Measurements from ENCODE around the gene SLMAP. TPM values are rescaled to one million over a fixed set of nuclear protein-coding genes. Genes with fewer than 3 reads are reported as not detected.
A peak's percentile ranks its signal among the peaks of the same experiment; 100 is the strongest.

Gene SLMAP
- total RNA-seq, 4 donors from 2014 or later = 49.5 to 56.0 (median 51.0) TPM

DNA sequence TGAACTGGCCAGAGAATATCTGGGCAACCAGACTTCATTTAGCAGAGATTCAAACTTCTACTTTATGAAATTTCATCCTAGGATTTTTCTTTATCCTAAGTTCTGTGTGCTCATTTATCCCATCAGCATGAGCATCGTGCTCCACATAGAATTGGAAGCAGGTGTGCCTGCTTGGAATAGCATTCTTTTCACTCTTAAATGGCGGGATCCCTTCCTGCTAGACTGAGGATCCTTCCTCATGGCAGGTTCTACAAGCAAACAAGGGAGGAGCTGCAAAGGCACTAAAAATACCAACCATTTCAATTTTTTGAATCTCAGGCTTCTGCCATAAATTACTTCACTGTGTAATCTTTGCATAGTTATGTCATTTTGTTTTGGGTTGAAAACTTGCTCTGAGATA lies 177.5 kb downstream of the SLMAP start:
- intact Hi-C loops (cut with DNase I; ENCODE audit: low total_unique reads) = no loop called here
- TF ChIP-seq POLR2A (IDR thresholded peaks at IDR 0.05) = no peak
- TF ChIP-seq, protein P1, sequence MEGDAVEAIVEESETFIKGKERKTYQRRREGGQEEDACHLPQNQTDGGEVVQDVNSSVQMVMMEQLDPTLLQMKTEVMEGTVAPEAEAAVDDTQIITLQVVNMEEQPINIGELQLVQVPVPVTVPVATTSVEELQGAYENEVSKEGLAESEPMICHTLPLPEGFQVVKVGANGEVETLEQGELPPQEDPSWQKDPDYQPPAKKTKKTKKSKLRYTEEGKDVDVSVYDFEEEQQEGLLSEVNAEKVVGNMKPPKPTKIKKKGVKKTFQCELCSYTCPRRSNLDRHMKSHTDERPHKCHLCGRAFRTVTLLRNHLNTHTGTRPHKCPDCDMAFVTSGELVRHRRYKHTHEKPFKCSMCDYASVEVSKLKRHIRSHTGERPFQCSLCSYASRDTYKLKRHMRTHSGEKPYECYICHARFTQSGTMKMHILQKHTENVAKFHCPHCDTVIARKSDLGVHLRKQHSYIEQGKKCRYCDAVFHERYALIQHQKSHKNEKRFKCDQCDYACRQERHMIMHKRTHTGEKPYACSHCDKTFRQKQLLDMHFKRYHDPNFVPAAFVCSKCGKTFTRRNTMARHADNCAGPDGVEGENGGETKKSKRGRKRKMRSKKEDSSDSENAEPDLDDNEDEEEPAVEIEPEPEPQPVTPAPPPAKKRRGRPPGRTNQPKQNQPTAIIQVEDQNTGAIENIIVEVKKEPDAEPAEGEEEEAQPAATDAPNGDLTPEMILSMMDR (IDR thresholded peaks at IDR 0.05) = no peak
- no peak overlapping the region for H3K4me3 ChIP-seq (ENCODE audit: low read depth, poor library complexity, severe bottlenecking)
- DNase-seq (ENCODE audit: low spot score in 2 of 2) = no peak
- 70 to 77% methylated on average over 2 of the region's 2 CpGs for WGBS, 2 donors

DNA sequence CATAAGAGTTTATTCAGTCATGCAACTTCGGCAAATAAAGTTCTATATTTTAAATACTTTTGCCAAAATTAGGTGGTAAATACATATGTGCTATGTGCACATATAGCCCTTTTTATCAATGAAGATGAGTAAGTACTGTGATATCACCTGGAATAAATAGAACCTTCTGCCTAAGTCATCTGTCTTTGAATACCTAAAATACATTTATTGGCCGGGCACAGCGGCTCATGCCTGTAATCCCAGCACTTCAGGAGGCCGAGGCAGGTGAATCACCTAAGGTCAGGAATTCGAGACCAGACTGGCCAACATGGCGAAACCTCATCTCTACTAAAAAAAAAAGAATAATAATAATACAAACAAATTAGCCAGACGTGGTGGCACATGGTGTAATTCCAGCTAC lies 178.3 kb downstream of the SLMAP start:
- no peak for DNase-seq (ENCODE audit: low spot score in 2 of 2)
- no peak overlapping the region for H3K4me3 ChIP-seq (ENCODE audit: low read depth, poor library complexity, severe bottlenecking)
- TF ChIP-seq, protein P1 (IDR thresholded peaks at IDR 0.05) = no peak
- TF ChIP-seq POLR2A (IDR thresholded peaks at IDR 0.05) = no peak
- 93 to 96% methylated on average over 7 of the region's 7 CpGs for WGBS, 2 donors
- intact Hi-C loops (cut with DNase I; ENCODE audit: low total_unique reads) = no loop called here

DNA sequence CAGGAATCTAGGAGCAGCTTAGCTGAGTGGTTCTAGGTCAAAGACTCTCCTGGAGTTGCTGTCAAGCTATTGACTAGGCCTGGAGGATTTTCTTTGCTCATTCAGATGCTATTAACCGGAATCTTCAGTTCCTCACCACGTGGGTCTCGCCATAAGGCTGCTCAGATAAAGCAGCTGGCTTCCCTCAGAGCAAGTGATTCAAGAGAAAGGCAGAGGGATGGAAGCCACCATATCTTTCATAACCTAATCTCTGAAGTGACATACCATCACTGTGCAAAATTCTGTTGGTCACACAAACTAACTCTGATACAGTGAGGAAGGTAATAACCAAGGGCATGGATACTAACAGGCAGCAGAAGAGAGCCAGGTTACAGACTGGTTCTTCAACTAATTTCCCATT lies 179.4 kb downstream of the SLMAP start:
- intact Hi-C loops (cut with DNase I; ENCODE audit: low total_unique reads) = no loop called here
- WGBS, 2 donors = 92 to 94% methylated on average over 3 of the region's 3 CpGs
- peak in 1 of 2 donors; percentile 6 for DNase-seq (ENCODE audit: low spot score in 2 of 2)
- no peak for TF ChIP-seq POLR2A (IDR thresholded peaks at IDR 0.05)
- TF ChIP-seq, protein P1 (IDR thresholded peaks at IDR 0.05) = no peak
- H3K4me3 ChIP-seq (ENCODE audit: low read depth, poor library complexity, severe bottlenecking) = no peak overlapping the region

DNA sequence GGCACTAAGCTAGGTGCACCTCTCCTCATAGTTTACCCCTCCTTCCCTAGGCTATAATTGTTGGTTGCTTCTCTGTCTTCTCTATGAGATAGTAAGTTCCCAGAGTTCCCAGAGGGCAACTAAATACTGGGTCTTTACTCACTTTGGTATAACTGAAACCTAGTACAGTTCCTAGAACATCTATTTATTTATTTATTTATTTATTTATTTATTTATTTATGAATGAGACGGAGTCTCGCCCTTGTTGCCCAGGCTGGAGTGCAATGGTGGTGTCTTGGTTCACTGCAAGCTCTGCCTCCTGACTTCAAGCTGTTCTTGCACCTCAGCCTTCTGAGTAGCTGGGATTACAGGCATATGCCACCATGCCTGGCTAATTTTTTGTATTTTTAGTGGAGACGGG lies 181.0 kb downstream of the SLMAP start:
- DNase-seq (ENCODE audit: low spot score in 2 of 2) = peak in 1 of 2 donors; percentile 43
- 90 to 99% methylated on average over 3 of the region's 3 CpGs for WGBS, 2 donors
- intact Hi-C loops (cut with DNase I; ENCODE audit: low total_unique reads) = no loop called here
- no peak overlapping the region for H3K4me3 ChIP-seq (ENCODE audit: low read depth, poor library complexity, severe bottlenecking)
- TF ChIP-seq, protein P1 (IDR thresholded peaks at IDR 0.05) = no peak
- no peak for TF ChIP-seq POLR2A (IDR thresholded peaks at IDR 0.05)

DNA sequence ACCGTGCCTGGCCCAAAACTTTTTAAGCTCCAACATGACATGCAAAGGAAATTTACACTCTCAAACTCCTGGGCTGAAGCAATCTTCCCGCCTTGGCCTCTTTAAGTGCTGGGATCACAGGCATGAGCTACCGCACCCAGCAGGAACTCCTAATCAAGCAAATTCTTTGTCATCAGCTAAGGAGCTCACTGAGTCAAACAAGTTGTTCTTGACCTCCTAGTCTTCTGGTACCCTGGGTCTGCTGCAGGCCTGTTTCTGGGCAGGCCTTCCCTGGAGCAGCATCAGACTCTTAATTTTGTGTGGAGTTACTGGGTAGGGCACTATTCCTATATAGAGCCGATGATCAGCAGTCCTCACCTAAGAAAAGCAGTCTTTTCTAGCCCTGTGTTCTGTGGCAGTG lies 183.7 kb downstream of the SLMAP start:
- DNase-seq (ENCODE audit: low spot score in 2 of 2) = peak in 1 of 2 donors; percentile 49
- TF ChIP-seq, protein P1 (IDR thresholded peaks at IDR 0.05) = no peak
- TF ChIP-seq POLR2A (IDR thresholded peaks at IDR 0.05) = no peak
- H3K4me3 ChIP-seq (ENCODE audit: low read depth, poor library complexity, severe bottlenecking) = no peak overlapping the region
- intact Hi-C loops (cut with DNase I; ENCODE audit: low total_unique reads) = no loop called here
- 63 to 78% methylated on average over 4 of the region's 4 CpGs for WGBS, 2 donors

DNA sequence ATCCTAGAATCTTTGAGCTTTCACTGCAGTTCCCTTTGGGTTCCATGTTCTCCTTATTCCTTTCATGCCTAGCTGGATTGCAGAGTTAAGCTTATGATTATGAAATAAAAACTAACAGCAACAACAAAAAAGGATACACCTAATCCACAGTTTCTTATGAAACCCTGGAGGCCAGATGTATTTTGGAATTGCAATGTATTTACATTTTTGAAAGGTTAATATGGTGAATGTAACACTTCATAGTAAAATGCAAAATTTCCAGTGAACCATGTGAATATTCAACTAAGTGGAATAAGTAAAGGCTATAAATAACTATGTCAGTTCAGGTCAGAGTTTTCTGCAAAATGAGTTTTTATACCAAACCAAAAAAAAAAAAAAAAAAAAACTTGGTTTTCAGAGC lies 186.3 kb downstream of the SLMAP start:
- intact Hi-C loops (cut with DNase I; ENCODE audit: low total_unique reads) = no loop called here
- no peak for DNase-seq (ENCODE audit: low spot score in 2 of 2)
- H3K4me3 ChIP-seq (ENCODE audit: low read depth, poor library complexity, severe bottlenecking) = no peak overlapping the region
- TF ChIP-seq, protein P1 (IDR thresholded peaks at IDR 0.05) = no peak
- TF ChIP-seq POLR2A (IDR thresholded peaks at IDR 0.05) = no peak

Data from lower leg skin (tissue), 4 donors.